HG03469 (cell line): ENCODE results near the gene GPRC5B.

Source experiments
- ATAC-seq: cut with Tn5 transposase; IDR thresholded peaks from one replicate; pipeline ENCODE4 v1.9.1; 2021; ENCODE audit warnings: mild to moderate bottlenecking, moderate library complexity, moderate number of reproducible peaks; ENCODE audit not compliant: unreplicated experiment

GPRC5B gene

DNA sequence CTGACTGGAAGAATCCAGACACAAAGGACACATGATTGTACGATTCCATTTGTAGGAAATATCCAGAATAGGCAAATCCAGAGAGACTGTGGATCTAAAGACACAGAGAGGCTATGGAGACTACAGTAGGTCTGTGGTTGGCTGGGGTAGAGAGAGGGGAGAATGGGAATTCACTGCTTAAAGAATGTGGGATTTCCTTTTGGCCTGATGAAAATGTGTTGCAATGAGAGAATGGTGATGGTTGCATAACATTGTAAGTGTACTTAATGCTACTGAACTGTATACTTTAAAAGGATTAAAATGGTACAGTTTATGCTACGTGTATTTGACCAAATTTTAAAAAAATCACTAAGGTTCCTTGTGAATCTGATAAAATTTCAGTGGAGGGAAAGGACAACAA lies 62.1 kb downstream of the GPRC5B start:
- ATAC-seq, result no peak

DNA sequence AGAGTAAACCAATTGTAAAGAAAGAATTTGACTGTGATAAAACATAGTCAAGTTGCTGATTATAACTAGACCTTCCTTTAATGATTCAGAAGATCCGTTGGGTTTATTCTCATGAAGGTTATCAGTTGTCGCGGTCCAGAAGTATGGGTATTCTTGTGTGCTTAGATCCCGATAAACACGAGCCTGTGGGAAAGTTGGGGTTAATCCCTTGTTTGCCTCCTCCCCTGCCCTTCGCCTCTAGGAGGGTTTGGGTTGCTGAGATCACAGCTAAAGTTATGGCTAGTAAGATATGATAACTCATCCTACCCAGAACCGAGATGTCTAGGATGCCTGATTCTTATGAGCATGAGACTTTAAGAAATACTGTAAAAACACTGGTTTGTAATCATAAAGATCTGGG lies 66.8 kb downstream of the GPRC5B start:
- ATAC-seq, result no peak

DNA sequence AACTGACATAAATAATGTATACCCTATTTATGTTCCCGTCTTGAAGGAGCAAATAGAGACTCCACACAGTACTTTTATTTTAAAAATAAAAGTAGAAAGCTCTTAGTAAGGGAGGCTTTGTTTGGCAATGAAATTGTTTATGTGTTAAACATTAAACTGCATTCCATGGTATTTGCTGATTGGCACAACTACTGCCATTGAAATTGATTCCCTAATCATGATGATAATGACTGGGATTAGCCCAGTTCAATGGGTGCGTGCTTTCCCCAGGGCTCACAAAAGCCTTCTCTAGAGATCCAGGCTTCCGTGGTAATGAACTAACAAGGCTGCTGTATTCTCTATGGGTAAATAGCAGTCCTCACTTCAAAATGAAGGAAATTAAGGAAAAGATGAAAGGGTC lies 67.5 kb downstream of the GPRC5B start:
- ATAC-seq, result no peak

DNA sequence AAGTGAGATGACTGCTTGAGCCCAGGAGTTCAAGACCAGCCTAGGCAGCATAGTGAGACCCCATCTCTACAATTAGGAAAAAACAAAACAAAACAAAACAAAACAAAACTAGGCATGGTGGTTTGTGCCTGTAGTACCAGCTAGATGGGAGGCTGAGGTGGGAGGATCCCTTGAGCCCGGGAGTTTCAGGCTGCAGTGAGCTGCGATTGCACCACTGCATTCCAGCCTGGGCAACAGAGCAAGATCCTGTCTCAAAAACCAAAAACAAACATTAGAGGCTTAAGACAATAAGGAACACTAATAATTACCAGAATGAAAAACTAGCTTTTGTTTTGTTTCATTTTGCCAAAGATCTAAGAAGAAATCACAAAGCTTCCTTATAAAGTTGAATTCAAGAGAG lies 69.2 kb downstream of the GPRC5B start:
- ATAC-seq, result no peak

DNA sequence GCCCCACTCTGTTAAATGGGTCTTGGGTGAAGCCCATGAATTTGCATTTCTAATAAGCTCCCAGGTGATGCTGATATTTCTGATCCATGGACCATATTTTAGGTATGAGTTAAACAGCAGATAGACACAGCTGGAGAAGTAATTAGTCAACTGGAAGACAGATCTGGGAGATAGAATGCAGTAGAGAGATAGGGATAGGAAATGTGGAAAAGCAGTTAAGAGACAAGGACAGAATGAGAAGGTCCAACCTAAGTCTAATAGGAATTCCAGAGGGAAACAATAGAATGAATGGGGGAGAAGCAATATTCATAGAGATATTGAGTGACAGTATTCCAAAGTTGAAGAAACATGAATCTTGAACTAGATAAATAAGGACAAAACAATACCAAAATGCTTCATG lies 71.7 kb downstream of the GPRC5B start:
- ATAC-seq, result no peak

DNA sequence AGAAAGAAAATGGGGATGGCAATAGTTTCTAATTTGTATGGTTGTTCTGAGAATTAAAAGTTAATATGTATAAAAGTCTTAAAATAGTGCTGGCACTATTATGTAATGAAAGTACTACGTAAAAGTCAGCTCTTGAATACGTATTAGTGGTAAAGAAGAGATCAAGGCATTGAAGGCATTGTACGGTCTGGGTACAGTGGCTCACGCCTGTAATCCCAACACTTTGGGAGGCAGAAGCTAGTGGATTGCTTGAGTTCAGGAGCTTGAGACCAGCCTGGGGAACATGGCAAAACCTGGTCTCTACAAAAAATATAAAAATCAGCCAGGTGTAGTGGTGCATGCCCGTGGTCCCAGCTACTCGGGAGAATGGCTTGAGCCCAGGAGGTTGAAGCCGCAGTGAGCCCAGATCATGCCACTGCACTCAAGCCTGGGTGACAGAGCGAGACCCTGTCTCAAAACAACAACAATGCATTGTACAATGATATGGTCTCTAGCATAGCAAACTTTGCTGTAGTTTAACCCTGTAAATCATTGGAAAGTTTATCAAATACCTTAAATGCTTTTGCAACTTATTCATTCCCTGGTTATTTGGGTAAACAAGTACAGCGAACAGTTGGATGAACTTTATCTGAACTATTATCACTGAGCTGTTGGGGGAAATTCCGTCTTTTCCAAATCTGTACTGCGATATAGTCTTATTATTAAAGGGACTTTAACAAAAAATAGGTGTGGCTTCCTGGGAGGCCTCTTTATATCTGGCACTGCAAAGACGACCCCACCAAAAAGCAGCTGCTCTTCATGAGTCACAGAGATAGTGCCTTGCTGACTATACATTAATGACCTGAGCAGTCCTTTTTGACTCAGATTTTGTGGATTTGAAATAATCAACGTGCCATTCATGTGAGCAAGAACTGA lies 73.6 kb downstream of the GPRC5B start:
- no peak for ATAC-seq

DNA sequence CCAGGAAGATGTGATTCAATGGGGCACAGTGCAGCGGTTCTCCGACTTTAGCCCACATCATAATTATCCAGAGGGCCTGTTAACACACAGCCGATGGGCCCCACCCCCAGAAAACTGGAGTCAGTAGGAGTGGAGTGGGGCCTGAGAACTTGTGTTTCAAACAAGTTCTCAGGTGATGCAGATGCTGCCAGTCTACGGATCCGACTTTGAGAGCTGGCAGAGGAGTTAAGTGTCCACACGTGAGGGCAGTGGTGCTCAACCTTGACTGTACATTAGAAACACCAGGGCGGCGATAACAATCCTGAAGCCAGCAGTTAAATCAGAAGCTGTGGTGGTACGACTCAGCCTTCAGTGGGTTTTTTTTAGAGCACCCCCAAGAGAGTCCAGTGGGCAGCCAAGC lies 75.0 kb downstream of the GPRC5B start:
- ATAC-seq, result no peak

DNA sequence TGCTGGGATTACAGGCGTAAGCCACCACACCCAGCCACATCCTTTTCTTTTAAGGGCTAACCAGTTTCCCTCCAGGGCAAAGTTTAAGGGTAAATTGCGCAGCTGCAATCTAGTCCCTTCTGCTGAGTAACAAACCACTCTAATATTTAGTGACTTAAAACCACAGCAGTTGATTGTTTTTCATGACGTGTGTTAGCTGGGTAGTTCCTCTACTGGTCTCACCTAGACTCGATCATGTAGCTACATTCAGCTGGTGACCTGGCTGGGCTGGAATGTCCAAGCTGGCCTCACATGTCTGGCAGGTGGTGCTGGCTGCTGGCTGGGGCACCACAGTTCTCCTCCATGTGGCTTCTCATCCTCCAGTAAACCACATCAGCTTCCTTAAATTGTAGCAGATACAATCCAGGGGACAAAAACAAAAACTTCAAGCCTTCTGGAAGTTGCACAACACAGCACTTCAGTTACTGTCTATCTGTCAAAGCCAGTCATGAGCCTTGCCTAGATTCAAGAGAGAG lies 75.5 kb downstream of the GPRC5B start:
- no peak for ATAC-seq

DNA sequence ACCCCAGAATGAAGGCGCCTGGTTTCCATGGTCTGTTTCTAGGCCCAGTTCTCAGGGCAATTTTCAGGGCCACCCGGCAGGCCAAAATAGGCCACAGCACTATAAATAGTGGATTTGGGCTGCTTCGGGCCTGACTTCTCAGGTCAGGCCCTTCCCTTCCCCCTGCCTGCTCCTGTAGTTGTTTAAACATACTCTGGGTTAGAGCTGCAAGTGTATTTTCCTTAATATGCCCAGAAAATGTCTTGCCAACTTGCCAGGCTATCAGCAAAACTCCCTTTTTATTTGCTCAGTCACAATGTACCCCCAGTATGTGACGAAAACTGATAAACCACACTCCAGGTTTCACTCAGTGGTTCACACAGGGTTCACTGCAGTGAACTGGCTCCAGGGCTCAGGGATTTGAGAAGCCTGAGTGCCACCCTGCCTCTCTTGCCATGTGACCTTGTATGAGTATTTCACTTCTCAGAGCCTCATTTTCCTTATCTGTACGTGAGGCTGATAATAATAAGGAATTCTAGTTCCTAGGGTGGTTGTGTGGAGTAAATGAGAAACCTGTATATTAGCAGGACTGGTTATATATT lies 76.5 kb downstream of the GPRC5B start:
- ATAC-seq, result no peak
